Stimulated activated CD8-positive, alpha-beta memory T cell treated with anti-CD3 and anti-CD28 coated beads, Interleukin-15, amount 100 ng/mL, for 48 hours (primary cell): ENCODE data around the gene CARMIL1.
"Not testable (repeated sequence)": the region's sequence is repeated elsewhere in the genome, so short reads cannot be mapped to it uniquely, and the experiment has no call there.

Experiments used
- DNase-seq, 2 donors: peaks; one replicate each; pipeline ENCODE4 v3.0.0-alpha.2; 2020; ENCODE audit warnings: low read depth in 2 of 2

The CARMIL1 gene

GRCh38 chr6:25277386-25277785 lies 1.8 kb upstream of the CARMIL1 start:
- DNase-seq: no peak

GRCh38 chr6:25277857-25278256 lies 1.3 kb upstream of the CARMIL1 start:
- DNase-seq: no peak

GRCh38 chr6:25278261-25278913 lies 787 bp upstream of the CARMIL1 start:
- DNase-seq: no peak

GRCh38 chr6:25279748-25280343 lies 672 bp downstream of the CARMIL1 start:
- no peak for DNase-seq

- no peak for DNase-seq
Observed at GRCh38 chr6:25280344-25281074, 1.3 kb downstream of the CARMIL1 start.

- DNase-seq: no peak
Observed at GRCh38 chr6:25286891-25287290, 7.7 kb downstream of the CARMIL1 start.

- no peak for DNase-seq
Observed at GRCh38 chr6:25287941-25288340, 8.8 kb downstream of the CARMIL1 start.

GRCh38 chr6:25288518-25288917 lies 9.3 kb downstream of the CARMIL1 start:
- DNase-seq: no peak

- DNase-seq: no peak
Observed at GRCh38 chr6:25290306-25291060, 11.3 kb downstream of the CARMIL1 start.

- DNase-seq: no peak
Observed at GRCh38 chr6:25292384-25292783, 13.2 kb downstream of the CARMIL1 start.

- DNase-seq: no peak
Observed at GRCh38 chr6:25295651-25296050, 16.5 kb downstream of the CARMIL1 start.

- DNase-seq: no peak
Observed at GRCh38 chr6:25296217-25296905, 17.2 kb downstream of the CARMIL1 start.

- DNase-seq: no peak
Observed at GRCh38 chr6:25297039-25297441, 17.9 kb downstream of the CARMIL1 start.

GRCh38 chr6:25297823-25298522 lies 18.8 kb downstream of the CARMIL1 start:
- no peak for DNase-seq

- not testable (repeated sequence) for DNase-seq
Observed at GRCh38 chr6:25298523-25298865, 19.3 kb downstream of the CARMIL1 start.

GRCh38 chr6:25301362-25301761 lies 22.2 kb downstream of the CARMIL1 start:
- no peak for DNase-seq

- no peak for DNase-seq
Observed at GRCh38 chr6:25302151-25302550, 23.0 kb downstream of the CARMIL1 start.

- no peak for DNase-seq
Observed at GRCh38 chr6:25302677-25303128, 23.5 kb downstream of the CARMIL1 start.

GRCh38 chr6:25303254-25303653 lies 24.1 kb downstream of the CARMIL1 start:
- no peak for DNase-seq

- no peak for DNase-seq
Observed at GRCh38 chr6:25306379-25306778, 27.2 kb downstream of the CARMIL1 start.
